ENCODE results near the gene CXADR.
"Not testable (repeated sequence)": the region's sequence is repeated elsewhere in the genome, so short reads cannot be mapped to it uniquely, and the experiment has no call there.

The CXADR gene

DNA sequence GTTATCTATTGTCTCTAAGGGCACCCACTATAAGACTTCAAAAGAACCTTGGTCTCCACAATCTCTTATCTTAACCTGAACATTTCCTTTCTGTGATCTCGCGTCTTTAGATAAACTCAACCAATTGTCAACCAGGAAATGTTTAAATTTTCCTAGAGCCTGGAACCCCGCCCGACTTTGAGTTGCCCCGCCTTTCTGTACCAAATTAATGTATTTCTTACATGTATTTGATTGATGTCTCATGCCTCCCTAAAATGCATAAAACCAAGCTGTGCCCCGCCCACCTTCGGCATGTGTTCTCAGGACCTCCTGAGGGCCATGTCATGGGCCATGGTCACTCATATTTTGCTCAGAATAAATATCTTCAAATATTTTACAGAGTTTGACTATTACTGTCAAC, 5.9 kb upstream of the CXADR start:
- DNase-seq = no peak

DNA sequence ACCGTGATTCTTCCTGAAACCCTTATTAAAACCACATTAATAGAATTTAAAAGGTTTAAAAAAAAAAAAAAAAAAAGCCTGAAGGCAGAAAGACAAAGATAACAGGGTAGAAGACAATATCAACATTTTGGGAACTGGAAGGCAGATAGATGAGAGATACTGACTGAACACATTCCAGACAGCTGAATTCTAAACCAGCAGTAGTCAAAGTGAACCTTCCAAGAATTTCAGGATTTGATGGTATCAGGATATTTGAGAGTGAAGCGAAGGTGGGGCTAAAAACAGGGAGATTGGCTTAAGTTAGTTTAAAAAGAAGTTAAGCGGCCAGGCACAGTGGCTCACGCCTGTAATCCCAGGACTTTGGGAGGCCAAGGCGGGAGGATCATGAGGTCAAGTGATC, 5.3 kb upstream of the CXADR start:
- no peak for DNase-seq

DNA sequence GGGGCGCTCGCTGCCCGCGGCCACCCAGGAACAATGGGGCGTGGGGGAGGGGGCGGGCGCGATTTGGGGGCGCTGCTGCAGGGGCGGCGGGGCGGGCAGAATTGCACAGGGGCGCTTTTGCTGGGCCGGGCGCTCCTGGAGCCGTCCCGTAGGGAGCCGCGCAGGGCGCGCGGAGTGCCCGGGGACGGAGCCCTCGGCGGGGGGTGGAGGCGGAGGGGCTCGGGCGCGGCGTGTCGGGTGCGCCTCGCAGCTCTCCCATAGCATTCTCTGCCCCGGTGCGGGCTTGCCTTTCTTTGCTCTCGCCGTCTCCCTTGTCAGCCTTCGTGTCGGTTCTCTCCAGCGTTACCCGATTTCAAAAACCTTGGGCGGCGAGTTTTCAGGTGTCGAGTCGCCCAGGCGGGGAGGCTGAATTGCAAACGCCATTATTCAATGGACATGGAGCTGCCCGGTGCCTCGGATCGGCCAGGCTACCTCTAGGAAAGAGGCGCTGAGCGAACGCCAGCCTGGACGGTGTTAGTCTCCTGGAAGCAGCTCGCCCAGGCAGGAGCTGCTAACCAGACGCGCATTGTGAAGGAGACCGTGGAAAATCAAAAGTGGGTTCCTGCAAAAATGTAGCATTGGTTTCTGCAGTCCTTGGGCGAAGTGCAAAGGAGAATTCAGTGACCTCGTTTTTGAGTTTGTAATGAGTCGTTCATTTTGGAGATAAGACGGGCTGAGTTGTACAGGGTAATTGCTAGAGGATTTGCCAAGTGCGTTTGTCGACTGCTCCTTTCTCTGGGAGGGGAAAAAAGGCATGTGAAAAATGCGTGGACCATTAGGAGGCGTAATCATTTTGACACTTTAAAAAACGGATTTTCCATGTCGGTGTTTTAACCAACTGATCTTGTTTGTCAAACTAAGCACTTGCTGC, 626 bp downstream of the CXADR start:
- no peak for DNase-seq

DNA sequence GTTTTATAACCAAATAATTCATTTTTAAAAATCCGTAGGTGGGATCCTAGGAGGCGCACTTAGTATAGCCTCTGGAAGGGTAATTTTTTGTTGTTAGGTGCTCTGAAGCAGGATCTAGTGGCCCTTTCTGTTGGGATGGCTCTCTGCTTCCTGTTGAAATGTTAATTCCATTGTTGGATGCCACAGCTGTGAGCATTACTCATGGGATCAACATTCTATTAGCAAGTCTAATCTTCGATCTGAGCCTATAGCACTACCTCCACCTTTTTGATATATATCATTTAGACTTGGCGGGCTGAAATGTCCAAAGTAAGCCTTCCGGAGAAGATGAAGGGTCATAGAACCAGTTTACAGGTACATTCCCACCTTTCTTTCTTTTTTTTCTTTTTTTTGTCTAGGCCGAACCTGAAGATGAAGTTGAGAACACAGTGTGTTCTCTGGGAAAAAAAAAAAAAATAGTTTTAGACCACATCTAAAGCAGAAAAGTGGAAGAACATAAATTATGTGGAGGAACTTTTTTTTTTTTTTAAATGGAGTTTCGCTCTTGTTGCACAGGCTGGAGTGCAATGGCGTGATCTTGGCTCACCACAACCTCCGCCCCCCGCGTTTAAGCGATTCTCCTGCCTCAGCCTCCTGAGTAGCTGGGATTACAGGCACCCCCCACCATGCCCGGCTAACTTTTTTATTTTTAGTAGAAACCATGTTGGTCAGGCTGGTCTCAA, 1.4 kb downstream of the CXADR start:
- DNase-seq = no peak

DNA sequence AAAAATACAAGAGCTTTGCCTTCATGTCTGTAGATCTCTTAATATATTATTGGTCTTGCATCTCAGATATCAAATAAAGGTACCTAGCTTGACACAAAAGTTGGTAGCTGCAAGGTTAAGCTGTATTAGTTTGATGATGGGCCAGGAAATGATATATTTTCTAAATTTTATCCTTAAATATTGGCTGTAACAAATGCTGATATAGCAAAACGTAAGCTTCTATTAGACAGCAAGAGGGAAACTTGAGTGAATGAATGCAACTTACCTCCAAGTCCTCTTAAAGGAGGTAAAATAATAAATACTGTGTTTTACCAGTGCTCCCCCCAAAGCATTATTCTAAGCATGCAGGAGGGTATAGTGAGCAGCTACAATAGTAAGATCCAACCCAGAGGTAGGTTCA, 4.2 kb downstream of the CXADR start:
- not testable (repeated sequence) for DNase-seq

DNA sequence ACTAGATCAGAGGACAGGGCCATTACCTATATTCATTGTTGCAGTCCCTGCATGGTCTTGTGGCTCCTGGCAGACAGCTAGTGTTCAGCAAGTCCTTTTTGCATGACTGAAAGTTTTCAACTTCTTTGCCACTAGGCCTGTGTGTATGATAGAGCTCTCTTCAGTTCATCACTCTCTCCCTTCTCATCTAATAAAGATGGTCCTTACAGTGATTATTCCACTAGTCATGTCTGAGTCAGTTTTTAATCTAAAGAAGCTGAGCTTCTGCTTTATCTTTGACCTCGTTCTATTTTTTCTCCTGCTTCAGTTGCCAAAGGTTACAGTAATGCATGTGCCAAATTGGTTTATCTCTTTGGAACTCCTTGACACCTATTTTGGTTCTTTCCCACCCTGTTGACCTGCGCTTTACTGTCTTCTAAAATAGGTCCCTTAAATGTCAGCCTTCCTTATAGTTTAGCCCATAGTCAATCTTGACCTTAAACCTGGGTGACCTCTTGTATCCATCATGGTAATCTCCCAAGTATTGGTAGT, 6.4 kb downstream of the CXADR start:
- DNase-seq = no peak

DNA sequence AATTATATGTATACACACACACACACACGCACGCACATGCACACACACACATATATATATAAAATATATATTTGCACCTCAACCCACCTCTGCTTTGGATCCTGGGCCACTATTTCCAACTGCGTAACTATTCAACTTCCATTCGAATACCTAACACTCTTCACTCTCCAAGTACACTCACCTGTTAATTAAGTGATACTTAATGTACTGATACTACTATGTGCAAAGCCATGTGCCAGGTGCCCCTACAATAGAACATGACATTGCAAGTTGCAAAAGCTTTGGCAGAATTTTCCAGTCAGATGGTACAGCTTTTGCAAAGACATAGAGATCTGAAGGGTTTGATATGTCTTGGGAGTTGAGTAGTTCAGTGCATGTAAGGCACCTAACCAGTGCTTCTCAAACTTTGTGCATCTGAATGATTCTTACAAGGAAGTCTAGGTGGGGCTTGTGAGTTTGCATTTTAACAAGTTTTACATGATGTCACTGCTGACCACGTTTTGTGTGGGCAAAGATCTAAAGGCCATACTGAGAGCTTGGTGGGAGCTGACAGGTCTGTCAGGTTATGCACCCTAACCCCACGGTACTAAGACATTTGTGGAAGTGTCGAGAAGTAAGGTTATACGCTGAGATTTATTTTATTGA, 7.2 kb downstream of the CXADR start:
- DNase-seq = no peak

DNA sequence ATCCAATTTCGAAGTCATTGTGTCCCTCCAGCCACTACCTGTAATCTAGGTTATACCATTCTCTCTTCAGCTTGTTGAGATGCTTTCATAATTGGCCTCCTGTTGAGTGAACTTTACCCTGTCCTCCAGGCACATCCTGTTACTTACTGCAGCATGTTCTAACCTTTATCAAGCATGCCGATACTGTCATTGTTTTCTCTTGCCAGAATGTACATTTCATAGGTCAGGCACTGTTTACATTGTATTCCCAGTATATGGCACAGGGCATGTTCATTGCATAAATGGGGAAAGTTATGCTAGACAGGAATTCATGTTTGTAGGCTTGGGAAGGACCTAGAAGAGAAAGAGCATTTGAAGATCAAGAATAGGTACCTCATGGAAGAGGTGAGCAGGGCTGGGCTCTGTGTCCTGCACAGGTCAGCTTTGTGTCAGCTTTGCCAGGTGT, 10.2 kb downstream of the CXADR start:
- DNase-seq = no peak

DNA sequence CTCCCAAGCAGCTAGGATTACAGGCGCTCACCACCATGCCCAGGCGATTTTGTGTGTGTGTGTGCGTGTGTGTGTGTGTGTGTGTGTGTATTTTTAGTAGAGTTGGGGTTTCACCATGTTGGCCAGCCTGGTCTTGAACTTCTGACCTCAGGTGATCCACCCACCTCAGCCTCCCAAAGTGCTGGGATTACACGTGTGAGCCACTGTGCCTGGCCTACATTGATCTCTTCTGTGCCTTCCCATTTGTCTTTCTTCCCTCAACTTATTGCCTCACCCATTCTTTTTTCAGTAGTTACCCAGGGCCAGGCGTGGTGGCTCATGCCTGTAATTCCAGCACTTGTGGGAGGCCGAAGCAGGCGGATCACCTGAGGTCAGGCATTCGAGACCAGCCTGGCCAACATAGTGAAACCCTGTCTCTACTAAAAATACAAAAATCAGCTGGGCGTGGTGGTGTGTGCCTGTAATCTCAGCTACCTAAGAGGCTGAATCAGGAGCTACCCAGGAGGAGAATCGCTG, 11.2 kb downstream of the CXADR start:
- DNase-seq = not testable (repeated sequence)

DNA sequence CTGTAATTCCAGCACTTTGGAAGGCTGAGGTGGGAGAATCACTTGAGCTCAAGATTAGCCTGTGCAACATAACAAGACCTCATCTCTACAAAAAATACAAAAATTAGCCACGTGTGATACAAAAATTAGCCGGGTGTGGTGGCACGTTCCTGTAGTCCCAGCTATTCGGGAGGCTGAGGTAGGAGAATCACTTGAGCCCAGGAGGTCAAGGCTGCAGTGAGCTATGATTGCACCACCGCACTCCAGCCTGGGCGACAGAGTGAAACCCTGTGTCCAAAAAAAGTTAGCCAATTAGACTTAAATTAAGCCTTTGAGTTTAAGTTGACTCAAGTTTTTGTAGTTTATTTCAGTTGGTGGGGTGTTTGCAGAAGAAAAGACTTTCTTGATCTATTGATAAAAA, 11.8 kb downstream of the CXADR start:
- DNase-seq = no peak

DNA sequence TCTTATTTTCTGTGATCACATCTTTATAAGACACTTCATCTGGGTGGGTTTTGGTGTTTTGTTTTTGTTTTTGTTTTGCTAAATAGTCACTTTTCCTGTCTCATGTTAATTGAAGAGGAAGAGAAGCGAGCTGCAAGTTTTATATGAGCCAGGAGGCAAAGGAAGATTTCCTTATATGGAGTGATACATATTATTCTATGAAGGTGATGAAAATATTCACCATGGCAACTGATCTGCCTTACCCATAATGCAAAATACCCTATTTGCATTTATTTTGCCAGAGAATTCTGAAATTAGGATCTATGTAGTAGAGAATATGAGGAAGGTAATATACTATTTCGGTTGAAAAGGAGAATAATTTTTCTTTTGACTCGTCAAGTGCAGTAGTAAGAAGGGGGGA, 13.9 kb downstream of the CXADR start:
- no peak for DNase-seq

DNA sequence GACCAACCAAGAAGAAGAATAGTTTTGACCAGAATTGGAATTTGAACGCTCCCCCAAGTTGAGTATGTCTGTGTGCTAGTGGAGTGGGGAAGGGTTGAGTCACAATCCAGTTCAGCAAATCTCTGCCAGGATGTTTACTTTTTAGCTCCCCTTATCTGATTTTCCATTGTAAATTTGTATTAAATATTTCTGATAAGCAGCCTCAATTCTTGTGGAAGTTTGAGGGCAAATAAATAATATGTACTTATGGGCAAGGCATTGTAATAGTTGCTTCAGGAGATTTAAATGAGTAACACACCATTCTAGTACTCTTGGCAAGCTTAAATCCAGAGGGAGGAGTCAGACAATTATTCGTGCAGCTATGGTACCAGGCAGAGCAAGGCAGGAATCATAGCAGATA, 14.4 kb downstream of the CXADR start:
- no peak for DNase-seq

DNA sequence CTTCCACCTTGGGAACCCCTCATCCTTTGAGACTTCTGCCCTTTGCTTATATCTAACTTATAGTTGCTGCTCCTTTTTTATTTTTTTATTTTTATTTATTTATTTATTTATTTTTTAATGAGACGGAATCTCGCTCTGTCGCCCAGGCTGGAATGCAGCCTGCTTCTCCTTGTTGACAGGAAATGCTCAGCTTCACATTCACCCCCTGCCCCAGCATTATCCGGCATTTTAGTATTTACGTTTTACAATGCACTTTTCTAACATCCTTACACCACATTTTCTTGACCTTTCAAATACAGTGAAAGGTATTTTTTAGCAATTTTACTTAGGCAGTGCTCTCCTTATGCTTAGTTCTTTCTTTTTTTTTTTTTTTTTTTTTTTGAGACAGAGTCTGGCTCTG, 14.9 kb downstream of the CXADR start:
- no peak for DNase-seq

DNA sequence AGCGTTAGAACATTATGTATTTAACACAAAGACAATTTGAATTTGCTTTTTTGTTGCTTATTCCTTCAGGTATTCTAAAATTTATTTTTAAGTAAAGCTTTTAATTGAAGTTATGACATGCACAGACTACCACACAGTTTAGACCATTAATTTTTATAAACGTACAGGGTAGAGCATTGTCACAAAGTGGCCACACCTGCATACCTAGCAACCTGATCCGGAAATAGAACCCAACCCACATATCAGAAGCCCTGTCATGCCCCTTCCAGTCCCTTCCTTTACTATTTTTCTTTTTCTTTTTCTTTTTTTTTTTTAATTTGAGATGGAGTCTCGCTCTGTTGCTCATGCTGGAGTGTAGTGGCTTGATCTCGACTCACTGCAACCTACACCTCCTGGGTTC, 16.8 kb downstream of the CXADR start:
- DNase-seq = no peak

DNA sequence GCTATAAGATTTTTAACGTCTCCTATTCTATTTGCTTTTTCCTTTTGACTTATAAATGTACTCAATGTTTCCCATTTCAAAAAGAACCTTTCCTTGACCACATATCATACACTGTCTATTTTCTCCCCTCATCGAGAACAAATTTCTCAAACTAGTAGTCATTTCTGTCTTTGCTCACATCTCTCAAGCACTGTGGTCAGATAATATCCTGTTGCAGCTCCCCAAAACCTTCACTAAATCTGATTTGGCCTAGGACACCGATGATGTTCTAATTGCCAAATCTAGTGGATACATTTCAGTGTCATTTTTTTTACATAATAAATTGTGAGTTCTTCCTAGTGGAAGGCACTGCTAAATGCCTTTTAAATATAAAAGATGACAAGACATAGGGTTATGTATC, 19.4 kb downstream of the CXADR start:
- DNase-seq = no peak

DNA sequence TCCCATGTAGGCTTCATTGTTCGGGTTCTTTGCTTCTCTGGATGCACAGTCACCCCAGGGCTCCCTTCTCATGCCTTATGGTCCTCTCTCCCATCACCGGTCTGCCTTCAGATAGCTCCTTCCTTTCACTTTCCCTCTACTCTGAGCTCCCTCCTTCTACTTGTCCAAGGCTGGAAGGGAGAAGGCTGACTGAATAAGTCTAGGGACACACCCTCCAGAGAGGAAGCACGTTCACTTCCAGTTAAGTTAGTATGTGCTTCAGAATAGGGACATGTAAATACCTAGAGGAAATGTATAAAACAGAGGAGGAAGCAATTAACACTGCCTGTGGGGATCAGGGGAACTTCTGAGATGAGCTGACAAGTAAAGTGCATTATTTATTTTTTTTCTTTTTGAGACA, 23.5 kb downstream of the CXADR start:
- no peak for DNase-seq

DNA sequence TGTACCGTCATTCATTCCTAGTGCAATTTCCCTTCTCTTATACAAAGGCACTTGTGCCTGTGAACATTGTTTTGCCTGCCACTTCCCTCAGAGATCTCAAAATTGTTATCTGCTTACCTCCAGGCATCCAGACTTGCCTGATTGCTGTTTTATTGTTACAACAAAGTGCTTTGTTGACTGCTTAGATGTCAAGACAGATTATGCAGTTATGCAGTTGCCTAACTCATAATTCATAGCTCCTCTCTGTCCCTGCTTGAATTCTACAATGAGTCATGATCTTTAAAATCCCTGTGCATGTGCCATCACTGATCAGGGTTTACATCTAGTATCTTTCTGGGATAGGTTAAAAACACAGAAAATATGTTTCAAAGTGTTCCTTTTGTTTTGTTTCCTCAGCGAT, 24.5 kb downstream of the CXADR start:
- DNase-seq = no peak

DNA sequence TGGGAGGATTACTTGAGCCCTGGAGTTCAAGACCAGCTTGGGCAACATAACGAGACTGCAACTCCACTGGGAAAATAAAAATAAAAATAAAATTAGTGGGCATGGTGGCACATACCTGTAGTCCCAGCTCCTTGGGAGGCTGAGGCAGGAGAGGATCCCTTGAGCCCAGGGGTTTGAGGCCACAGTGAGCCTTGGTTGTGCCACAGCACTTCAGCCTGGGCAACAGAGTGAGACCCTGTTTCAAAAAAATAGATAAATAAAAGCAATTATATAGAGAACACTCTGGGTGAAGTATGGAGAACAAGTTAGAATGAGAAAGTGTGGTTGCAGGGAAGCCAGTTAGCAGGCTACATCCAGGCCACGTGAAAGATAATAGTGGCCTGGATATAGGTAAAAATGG, 25.7 kb downstream of the CXADR start:
- DNase-seq = no peak

DNA sequence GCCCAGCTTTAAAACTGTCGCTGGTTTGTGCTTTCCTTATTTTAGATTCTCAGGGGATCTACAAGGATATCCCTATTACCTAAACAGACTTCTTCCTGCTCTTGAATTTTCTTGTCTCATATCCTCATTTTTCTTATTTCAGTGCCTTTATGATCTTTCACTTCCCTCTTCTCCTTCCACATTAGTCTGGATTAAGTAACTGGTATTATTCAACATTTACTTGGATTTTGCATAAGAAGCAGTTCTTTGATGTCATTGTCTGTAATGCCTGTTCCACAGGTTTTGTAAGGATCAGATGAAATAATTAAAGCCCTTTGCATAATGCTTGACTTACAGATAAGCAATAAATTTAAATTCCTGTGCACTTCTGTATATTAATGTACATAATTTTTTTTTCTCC, 26.5 kb downstream of the CXADR start:
- no peak for DNase-seq

DNA sequence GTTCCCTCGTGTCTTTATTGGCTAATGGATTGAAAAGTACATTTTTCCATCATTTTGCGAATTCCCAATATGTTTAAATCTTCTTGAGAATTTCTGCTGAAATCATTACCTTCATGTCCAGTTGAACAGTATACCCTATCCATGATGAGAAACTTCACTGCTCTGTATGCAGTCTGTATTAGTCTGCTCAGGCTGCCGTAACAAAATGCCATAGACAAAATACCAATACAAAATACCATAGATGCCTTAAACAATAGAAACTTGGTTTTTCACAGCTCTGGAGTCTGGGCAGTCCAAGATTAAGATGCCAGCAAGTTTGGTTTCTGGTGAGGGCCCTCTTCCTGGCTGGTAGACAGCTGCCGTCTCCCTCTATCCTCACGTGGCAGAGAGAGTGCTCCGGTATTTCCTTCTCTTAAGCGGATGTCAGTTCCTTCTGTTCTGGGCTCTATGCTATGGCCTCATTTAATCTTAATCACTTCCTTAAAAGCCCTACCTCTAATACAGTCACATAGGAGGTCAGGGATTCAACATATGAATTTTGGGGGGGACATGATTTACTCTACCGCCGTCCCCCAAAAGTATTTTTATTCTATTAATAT, 27.0 kb downstream of the CXADR start:
- no peak for DNase-seq

DNA sequence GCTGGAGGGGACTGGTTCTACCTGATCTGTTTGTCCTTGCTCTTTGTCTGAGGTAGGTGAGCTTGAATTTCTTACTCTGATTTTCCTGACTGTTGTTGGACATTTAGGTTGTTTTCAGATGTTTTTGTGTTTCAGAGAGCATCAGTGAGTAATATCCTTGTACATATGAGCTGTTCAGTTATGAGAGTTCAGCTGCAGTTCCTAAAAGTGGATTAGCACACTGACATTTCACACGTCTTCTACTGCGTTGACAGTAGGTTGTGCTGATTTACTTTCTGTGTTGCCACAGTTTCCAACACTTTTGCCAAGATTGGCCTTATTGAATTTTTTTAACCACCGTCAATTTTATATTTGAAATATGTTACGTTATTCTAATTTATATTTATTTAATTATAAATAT, 27.7 kb downstream of the CXADR start:
- no peak for DNase-seq

DNA sequence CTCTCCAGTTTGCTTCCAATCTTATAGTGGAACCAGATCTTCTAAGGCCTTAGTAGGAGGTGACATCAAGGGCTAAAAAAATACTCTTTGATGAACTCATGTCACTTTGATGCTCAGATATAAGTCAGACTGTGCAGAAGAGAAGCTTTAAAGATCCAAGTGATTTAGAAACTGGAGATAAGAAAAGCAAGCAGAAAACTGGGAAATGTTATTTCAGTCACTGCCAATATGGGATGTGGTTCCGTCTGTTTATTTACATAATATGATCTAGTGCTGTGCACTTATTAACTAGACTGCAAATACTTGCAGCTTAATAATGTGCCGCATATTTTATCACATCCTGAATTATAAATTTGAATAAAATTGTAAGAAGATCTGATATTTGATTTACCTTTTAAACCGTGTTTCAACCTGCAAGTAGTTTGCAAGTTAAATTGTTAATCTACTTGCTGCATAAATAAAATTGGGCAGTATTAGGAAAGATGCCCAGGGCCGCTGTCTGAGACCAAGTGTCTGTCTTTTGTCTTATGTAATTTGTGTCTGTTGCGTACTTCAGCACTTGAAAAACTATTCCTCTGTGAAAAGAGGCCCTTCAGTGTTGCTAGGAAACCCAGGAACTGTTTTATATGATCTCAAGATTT, 29.6 kb downstream of the CXADR start:
- no peak for DNase-seq
